ENCODE results near the gene BST1. TPM values are rescaled to one million over a fixed set of nuclear protein-coding genes. Genes with fewer than 3 reads are reported as not detected.
"Not testable (repeated sequence)": the region's sequence is repeated elsewhere in the genome, so short reads cannot be mapped to it uniquely, and the experiment has no call there.

The BST1 gene
- total RNA-seq, 3 donors from 2014 or later, result 4.7 to 14.6 (median 6.9) TPM

DNA sequence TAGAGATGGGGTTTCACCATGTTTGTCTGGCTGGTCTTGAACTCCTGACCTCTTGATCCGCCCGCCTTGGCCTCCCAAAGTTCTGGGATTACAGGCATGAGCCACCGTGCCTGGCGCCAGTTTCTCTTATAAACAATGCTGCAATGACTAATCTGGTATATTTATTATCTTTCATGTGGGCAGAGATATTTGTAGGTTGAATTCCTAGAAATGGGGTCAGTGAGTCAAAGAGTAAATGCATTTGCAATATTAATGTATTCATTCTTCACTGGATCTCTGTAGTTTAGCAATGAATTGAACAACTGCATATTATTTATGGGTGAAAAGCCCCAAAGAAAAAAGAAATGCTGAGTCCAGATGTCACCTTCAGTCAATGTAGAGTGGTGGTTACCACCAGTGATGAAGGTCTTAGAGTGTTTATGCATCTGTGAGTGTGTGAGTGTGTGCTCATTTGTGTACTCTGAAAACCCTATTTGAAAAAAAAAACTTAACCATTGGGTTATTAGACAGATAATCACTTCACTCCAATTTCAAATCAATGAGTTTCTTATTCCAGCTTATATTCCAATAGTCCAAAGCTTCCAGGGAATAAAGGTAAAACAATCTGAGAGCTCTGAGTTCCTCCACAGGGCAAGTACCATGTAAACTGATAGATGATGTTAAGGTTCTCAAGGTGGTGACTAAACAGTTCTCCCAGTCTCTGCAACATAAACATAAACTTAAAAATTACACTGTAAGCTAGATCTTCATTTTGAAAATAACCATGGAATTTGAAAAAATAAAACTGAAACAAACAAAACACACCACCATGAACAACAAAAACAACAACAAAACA lies 52.7 kb downstream of the BST1 start:
- Histone ChIP-seq H3K4me3 (no peak overlapping the region), H3K36me3 (ENCODE audit: low read depth) (no peaks in the 10 kb centered on the region), H3K4me1 (ENCODE audit: low read depth) (no peaks in the 10 kb centered on the region), H3K9me3 (no peaks in the 10 kb centered on the region)
- DNase-seq (no peak), ATAC-seq (no peak)
- intact Hi-C loops (cut with DNase I, micrococcal nuclease), result no loop called here
- no peak for TF ChIP-seq CTCF (IDR thresholded peaks at IDR 0.05)

GRCh38 chr4:15756361-15756861 lies 53.5 kb downstream of the BST1 start:
- Histone ChIP-seq H3K4me1 (ENCODE audit: low read depth) (no peaks in the 10 kb centered on the region), H3K4me3 (no peak overlapping the region), H3K36me3 (ENCODE audit: low read depth) (no peaks in the 10 kb centered on the region), H3K9me3 (no peaks in the 10 kb centered on the region)
- peak in 1 of 3 donors; percentile 35 for DNase-seq
- no peak for TF ChIP-seq CTCF (IDR thresholded peaks at IDR 0.05)
- ATAC-seq, result peak; percentile 80
- intact Hi-C loops (cut with DNase I, micrococcal nuclease), result no loop called here

DNA sequence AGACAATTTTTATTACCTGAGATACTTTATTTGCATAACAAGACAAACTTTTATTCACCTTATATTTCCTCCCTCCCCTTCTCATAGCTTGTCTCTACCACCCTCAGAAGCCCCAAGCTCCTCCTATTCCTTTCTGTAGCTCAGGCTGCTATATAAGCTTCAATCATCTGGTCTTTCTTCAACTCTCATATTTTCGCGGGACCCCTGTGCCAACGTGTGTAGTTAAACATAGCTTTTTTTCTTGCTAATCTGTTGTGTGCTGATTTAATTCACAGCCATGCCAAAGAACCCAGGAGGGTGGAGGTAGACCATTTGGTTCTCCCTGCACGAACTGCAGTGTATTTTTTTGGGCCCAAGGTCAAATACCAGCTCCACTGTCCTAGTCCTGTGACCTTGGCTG lies 54.2 kb downstream of the BST1 start:
- H3K4me3 ChIP-seq, result no peak overlapping the region
- no peaks in the 10 kb centered on the region for H3K36me3 ChIP-seq (ENCODE audit: low read depth)
- no peak for TF ChIP-seq CTCF (IDR thresholded peaks at IDR 0.05)
- no peak for ATAC-seq
- no peaks in the 10 kb centered on the region for H3K9me3 ChIP-seq
- no peaks in the 10 kb centered on the region for H3K4me1 ChIP-seq (ENCODE audit: low read depth)
- no peak for DNase-seq
- intact Hi-C loops (cut with DNase I, micrococcal nuclease), result no loop called here

- no peaks in the 10 kb centered on the region for H3K9me3 ChIP-seq
- TF ChIP-seq CTCF (IDR thresholded peaks at IDR 0.05), result no peak
- no peaks in the 10 kb centered on the region for H3K4me1 ChIP-seq (ENCODE audit: low read depth)
- DNase-seq (no peak), ATAC-seq (no peak)
- no peaks in the 10 kb centered on the region for H3K36me3 ChIP-seq (ENCODE audit: low read depth)
- H3K4me3 ChIP-seq, result no peak overlapping the region
- intact Hi-C loops (cut with DNase I, micrococcal nuclease), result no loop called here
Measured at GRCh38 chr4:15758294-15758693, 55.4 kb downstream of the BST1 start.

GRCh38 chr4:15762460-15762859 lies 59.6 kb downstream of the BST1 start:
- H3K4me1 ChIP-seq (ENCODE audit: low read depth); DNase-seq; H3K9me3 ChIP-seq; H3K4me3 ChIP-seq; H3K36me3 ChIP-seq (ENCODE audit: low read depth); ATAC-seq; intact Hi-C loops (cut with DNase I, micrococcal nuclease): not testable (repeated sequence)

DNA sequence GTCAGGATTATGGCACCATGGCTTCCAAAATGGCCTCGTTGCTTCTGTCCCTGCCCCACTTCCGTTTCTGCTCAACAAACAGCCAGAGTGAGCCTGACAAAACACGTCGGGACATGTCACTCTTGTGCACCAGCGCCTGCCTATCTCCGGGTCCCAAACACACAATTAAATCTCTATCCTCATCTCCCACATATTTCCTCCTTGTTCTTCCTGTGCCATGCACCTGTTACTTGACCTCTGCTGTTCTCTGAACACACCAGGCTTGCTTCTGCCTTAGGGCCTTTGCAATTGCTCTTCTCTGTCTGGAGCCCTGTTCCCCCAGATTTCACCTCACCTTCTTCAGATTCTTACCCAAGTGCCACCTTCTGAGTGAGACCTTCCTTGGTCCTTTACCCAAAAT lies 62.5 kb downstream of the BST1 start:
- intact Hi-C loops (cut with DNase I, micrococcal nuclease), result no loop called here
- no peaks in the 10 kb centered on the region for H3K9me3 ChIP-seq
- no peaks in the 10 kb centered on the region for H3K4me1 ChIP-seq (ENCODE audit: low read depth)
- no peak for ATAC-seq
- H3K4me3 ChIP-seq, result no peak overlapping the region
- TF ChIP-seq CTCF (IDR thresholded peaks at IDR 0.05), result no peak
- no peak for DNase-seq
- no peaks in the 10 kb centered on the region for H3K36me3 ChIP-seq (ENCODE audit: low read depth)

Measured in mucosa of descending colon (tissue), 3 donors.